Cardiac muscle cell (in vitro differentiated cells and primary cell): ENCODE data around the gene PNMA6F. TPM values are rescaled to one million over a fixed set of nuclear protein-coding genes. Genes with fewer than 3 reads are reported as not detected.

ENCODE experiments used
- DNase-seq, 2 donors: peaks; one replicate each; pipeline versions ENCODE4 v3.0.0 to v3.0.0-alpha.2; 2010 to 2017; ENCODE audit warnings: low read depth in 1 of 2, low spot score in 1 of 2
- H3K27ac ChIP-seq: fragments of 200-600 bp; sonication (generic); 2 replicates; pipeline ENCODE4 v1.5.1; 2016
- H3K27me3 ChIP-seq: fragments of 200-600 bp; sonication (generic); 2 replicates; pipeline ENCODE4 v1.6.0; 2016; ENCODE audit warnings: control low read depth
- H3K36me3 ChIP-seq: fragments of 200-600 bp; sonication (generic); 2 replicates; pipeline ENCODE4 v1.5.1; 2016; ENCODE audit warnings: control low read depth
- H3K4me1 ChIP-seq: fragments of 200-600 bp; sonication (generic); 2 replicates; pipeline ENCODE4 v1.8.1; 2017; ENCODE audit warnings: low read depth, mild to moderate bottlenecking, mixed run types
- H3K4me3 ChIP-seq: fragments of 200-600 bp; sonication (generic); 2 replicates; pipeline ENCODE4 v1.5.1; 2016; ENCODE audit warnings: mild to moderate bottlenecking
- H3K9me3 ChIP-seq: fragments of 200-600 bp; sonication (generic); 2 replicates; pipeline ENCODE4 v1.5.1; 2017; ENCODE audit warnings: low read depth, mild to moderate bottlenecking, control low read depth
- CTCF ChIP-seq: IDR thresholded peaks from 2 replicates; pipeline ENCODE4 v1.5.1; 2012; ENCODE audit warnings: low read depth, mild to moderate bottlenecking, low read length
- polyA plus RNA-seq: library from polyadenylated mRNA; unstranded; fragments of >200 nt; fragmentation: Nextera tagmentation; extraction: Ambion mirVana; gene quantifications from 2 replicates; pipeline ENCODE4 v1.2.1, GENCODE V29; 2016
- total RNA-seq: library from RNA; depleted of rRNA; stranded (reverse); fragments of >200 nt; gene quantifications from 2 replicates; pipeline ENCODE4 v1.2.3, GENCODE V29; 2016

PNMA6F gene
- total and polyA plus RNA-seq, 2 experiments from 2014 or later: not detected

- no peaks in the 10 kb centered on the region for H3K36me3 ChIP-seq
- H3K4me3 ChIP-seq: no peak overlapping the region
- no peaks in the 10 kb centered on the region for H3K9me3 ChIP-seq
- DNase-seq: no peak
- H3K27ac ChIP-seq: no peak overlapping the region
- no peak for TF ChIP-seq CTCF
- no peaks in the 10 kb centered on the region for H3K4me1 ChIP-seq
- H3K27me3 ChIP-seq: peaks cover 17% of the 10 kb centered on the region
Measured at GRCh38 chrX:153317306-153317705, 4.3 kb downstream of the PNMA6F start.

- H3K27me3 ChIP-seq: no peaks in the 10 kb centered on the region
- TF ChIP-seq CTCF: no peak
- no peaks in the 10 kb centered on the region for H3K4me1 ChIP-seq
- no peak overlapping the region for H3K4me3 ChIP-seq
- H3K27ac ChIP-seq: no peak overlapping the region
- no peaks in the 10 kb centered on the region for H3K36me3 ChIP-seq
- no peak for DNase-seq
- H3K9me3 ChIP-seq: no peaks in the 10 kb centered on the region
Measured at GRCh38 chrX:153312842-153313241, 8.7 kb downstream of the PNMA6F start.

GRCh38 chrX:153312041-153312440, 9.5 kb downstream of the PNMA6F start:
- TF ChIP-seq CTCF: no peak
- H3K9me3 ChIP-seq: no peaks in the 10 kb centered on the region
- no peaks in the 10 kb centered on the region for H3K4me1 ChIP-seq
- H3K27me3 ChIP-seq: no peaks in the 10 kb centered on the region
- no peak overlapping the region for H3K27ac ChIP-seq
- DNase-seq: no peak
- H3K36me3 ChIP-seq: no peaks in the 10 kb centered on the region
- no peak overlapping the region for H3K4me3 ChIP-seq

- DNase-seq: no peak
- TF ChIP-seq CTCF: no peak
- H3K27me3 ChIP-seq: no peaks in the 10 kb centered on the region
- H3K4me3 ChIP-seq: no peak overlapping the region
- no peaks in the 10 kb centered on the region for H3K9me3 ChIP-seq
- no peaks in the 10 kb centered on the region for H3K4me1 ChIP-seq
- no peak overlapping the region for H3K27ac ChIP-seq
- no peaks in the 10 kb centered on the region for H3K36me3 ChIP-seq
Measured at GRCh38 chrX:153310901-153311300, 10.7 kb downstream of the PNMA6F start.

- H3K4me1 ChIP-seq: no peaks in the 10 kb centered on the region
- no peak overlapping the region for H3K27ac ChIP-seq
- no peaks in the 10 kb centered on the region for H3K9me3 ChIP-seq
- TF ChIP-seq CTCF: no peak
- no peaks in the 10 kb centered on the region for H3K36me3 ChIP-seq
- H3K4me3 ChIP-seq: no peak overlapping the region
- DNase-seq: peak in 1 of 2 donors; percentile 8
- no peaks in the 10 kb centered on the region for H3K27me3 ChIP-seq
Measured at GRCh38 chrX:153307276-153308178, 14.0 kb downstream of the PNMA6F start.
